C4-2B (cell line): ENCODE results near the gene RBFOX1.

Source experiments
- H3K27ac ChIP-seq: fragments of 450-650 bp; 2 replicates; pipeline ENCODE4 v1.5.1; 2017
- ZFX ChIP-seq: fragments of 450-650 bp; IDR thresholded peaks from 2 replicates; pipeline ENCODE4 v1.6.1; 2017
- TF ChIP-seq, protein P1 (sequence below): fragments of 450-650 bp; conservative IDR thresholded peaks from 2 replicates; pipeline ENCODE4 v1.5.1; 2017; ENCODE audit warnings: mild to moderate bottlenecking

Gene RBFOX1

DNA sequence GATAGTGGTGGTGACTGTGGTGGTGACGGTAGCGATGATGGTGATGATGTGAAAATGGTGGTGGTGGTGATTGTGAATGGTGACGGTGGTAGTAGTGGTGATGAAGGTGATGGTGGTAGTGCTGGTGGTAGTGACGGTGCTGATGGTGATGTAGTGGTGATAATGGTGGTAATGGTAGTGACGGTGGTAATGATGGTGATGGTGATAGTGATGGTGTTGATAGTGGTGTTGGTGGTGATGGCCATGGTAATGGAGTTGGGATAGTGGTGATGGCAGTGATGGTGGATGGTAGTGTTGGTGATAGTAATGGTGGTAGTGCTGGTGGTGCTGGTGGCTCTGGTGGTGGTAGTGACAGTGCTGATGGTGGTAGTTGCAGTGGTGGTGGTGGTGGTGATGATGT lies 14.7 kb upstream of the RBFOX1 start:
- TF ChIP-seq, protein P1, sequence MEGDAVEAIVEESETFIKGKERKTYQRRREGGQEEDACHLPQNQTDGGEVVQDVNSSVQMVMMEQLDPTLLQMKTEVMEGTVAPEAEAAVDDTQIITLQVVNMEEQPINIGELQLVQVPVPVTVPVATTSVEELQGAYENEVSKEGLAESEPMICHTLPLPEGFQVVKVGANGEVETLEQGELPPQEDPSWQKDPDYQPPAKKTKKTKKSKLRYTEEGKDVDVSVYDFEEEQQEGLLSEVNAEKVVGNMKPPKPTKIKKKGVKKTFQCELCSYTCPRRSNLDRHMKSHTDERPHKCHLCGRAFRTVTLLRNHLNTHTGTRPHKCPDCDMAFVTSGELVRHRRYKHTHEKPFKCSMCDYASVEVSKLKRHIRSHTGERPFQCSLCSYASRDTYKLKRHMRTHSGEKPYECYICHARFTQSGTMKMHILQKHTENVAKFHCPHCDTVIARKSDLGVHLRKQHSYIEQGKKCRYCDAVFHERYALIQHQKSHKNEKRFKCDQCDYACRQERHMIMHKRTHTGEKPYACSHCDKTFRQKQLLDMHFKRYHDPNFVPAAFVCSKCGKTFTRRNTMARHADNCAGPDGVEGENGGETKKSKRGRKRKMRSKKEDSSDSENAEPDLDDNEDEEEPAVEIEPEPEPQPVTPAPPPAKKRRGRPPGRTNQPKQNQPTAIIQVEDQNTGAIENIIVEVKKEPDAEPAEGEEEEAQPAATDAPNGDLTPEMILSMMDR: no peak
- TF ChIP-seq ZFX: no peak
- no peak overlapping the region for H3K27ac ChIP-seq

DNA sequence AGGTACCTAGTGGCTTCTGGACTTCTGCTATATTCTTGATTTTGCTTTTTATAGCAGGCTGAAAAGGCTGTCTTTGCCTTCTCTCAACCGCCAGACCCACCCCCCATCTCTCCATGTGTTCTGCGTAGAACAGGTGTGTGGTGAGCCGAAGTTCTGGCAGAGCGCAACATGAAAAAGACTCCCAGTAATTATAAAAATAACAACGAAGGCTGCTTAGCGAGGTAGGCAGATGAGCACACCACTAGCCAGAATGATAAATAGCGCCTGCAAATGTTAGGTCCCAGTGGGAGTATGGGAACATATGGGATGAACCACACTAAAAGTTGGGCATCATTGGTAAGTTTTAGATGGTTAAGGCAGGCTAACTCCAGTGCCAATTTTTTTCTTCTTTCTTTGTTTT lies 14.0 kb upstream of the RBFOX1 start:
- H3K27ac ChIP-seq: no peak overlapping the region
- no peak for TF ChIP-seq ZFX
- TF ChIP-seq, protein P1: no peak

DNA sequence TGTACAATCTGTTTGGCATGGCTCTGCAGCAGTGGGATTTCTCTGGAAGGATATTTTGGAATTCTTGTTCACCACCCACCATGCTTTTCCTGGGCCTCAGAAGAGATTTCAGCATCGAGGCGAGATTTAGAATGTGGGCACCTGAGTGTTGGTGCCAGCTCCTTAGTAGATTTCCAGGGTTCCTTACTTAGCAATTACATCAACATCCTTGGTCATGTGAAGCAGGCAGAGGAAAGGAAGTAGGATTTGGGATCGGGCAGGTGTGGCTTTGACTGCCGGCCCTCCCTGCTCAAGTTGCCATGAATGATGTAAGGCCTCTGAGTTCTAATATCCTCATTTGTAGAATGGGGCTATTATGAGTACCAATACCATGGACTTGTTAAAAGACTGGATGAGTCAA lies 13.1 kb upstream of the RBFOX1 start:
- no peak for TF ChIP-seq ZFX
- TF ChIP-seq, protein P1: no peak
- H3K27ac ChIP-seq: no peak overlapping the region

DNA sequence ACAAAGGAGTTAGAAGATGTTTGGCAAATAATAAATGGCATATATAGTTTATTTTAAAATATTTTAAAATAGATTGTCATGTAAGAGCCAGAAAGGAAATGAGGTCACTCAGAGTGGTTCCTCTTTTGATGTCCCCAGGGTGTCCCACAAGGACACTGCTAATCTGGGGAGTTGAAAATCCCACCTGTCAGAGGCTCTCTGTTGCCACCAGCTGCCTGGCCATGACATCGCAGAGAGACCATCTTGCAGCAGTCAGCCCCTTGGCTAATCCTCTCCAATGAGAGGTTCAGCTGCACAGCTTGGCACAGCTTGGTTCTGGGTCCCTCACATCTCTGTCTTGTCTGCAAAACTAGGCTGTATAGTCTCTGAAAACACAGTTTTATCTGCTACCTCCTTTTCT lies 11.0 kb upstream of the RBFOX1 start:
- no peak for TF ChIP-seq ZFX
- TF ChIP-seq, protein P1: no peak
- H3K27ac ChIP-seq: no peak overlapping the region

DNA sequence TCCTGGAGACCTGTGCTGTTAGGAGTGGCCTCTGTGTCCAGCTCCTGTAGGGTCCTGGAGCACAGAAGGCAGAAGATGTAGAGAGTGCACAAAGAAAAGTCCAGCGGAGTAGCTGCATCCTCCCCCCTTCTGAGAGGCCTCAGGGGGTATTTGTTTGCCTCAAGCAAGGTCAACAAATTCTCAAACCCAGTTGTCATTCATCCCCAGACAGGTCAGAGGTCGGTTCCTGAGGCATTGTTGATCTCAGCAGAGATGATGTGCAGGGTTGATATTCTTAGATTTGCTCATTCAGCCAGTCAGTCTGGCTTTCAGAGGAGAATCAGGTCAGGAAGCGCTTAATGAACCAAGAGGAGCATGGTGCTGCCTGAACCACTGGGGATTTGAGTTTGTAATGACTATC lies 8.3 kb upstream of the RBFOX1 start:
- H3K27ac ChIP-seq: no peak overlapping the region
- TF ChIP-seq, protein P1: no peak
- TF ChIP-seq ZFX: no peak

DNA sequence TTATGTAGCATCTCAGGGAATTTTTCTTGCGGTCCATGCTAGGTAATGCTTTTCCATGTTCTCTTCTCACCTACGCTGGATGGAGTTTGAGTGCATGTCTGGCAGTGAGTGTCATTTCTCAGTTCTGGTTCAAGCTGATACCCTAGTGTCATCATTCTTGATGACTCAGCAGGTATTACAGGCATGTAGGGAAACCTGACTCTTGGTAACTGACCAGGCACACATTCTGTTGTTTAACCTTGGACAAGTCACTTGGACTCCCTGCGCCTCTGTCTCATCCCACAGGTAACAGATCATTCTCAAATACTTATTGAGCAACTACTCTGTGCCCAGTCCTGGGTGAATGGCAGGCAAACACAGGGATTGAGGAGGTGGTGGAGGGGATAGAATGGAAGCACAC lies 6.8 kb upstream of the RBFOX1 start:
- no peak for TF ChIP-seq ZFX
- TF ChIP-seq, protein P1: no peak
- no peak overlapping the region for H3K27ac ChIP-seq

DNA sequence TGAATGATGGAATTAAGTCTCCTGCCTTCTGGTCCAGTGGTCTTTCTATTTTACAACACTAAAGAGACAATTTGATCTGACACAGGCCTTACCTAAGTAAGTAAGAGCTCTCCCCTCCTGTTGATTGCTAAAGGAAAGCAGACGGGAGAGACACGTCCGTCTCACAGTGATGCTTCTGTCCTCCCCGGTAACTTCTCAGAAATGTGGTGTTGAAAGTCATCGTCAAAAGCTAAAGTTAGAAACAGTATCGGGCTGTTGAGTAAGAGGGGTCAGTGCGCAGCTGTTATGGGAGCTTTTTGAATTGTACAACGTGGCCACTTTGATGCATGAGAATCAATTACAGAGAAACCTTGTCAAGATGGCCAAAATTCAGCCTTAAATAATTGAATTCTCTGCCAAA lies 1.9 kb upstream of the RBFOX1 start:
- TF ChIP-seq ZFX: no peak
- TF ChIP-seq, protein P1: no peak
- H3K27ac ChIP-seq: no peak overlapping the region
